Stimulated activated CD8-positive, alpha-beta memory T cell treated with anti-CD3 and anti-CD28 coated beads, Interleukin-7, amount 100 ng/mL, for 4 hours (primary cell): Measurements from ENCODE around the gene PAK4.
"Not testable (repeated sequence)": the region's sequence is repeated elsewhere in the genome, so short reads cannot be mapped to it uniquely, and the experiment has no call there.

Experiments used
- DNase-seq, 2 donors: peaks; one replicate each; pipeline ENCODE4 v3.0.0-alpha.2; 2020; ENCODE audit warnings: low read depth in 2 of 2

PAK4 gene

DNA sequence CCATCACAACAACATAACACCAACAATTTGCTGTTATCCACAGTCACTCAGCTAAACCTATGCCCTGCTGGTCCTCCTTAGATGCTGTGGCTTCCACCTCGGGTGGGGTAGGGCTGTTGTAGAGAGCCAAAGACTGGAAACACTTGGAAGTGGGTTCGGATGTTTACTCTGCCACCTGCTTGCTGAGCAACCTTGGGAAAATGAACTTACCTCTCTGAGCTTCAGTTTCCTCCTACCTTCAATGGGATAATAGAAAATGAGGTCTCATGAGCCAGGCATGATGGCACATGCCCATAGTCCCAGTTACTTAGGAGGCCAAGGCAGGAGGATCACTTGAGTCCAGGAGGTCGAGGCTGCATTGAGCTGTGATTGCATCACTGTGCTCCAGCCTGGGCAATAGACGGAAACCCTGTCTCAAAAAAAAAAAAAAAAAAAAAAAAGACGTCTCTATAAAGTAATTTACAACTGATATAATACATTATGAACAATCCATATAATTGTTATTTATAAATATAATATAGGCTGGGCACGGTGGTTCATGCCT, 81.8 kb downstream of the PAK4 start:
- no peak for DNase-seq

GRCh38 chr19:39208175-39208795, 82.7 kb downstream of the PAK4 start:
- DNase-seq: no peak

DNA sequence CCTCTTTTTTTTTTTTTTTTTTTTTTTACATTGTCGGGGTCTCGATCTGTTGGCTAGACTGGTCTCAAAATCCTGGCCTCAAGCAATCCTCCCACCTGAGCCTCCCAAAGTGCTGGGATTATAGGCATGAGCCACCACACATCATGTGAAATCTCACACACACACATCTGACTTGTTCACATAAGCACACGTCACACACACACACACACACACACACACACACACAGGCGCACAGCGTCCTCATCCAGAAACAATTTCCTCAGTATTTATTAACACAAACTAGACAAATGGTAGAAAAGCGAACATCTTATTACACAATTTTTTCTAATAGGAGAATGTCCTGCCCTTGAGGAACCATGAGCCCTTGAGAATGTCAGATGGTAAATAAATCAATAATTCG, 83.6 kb downstream of the PAK4 start:
- DNase-seq: no peak

DNA sequence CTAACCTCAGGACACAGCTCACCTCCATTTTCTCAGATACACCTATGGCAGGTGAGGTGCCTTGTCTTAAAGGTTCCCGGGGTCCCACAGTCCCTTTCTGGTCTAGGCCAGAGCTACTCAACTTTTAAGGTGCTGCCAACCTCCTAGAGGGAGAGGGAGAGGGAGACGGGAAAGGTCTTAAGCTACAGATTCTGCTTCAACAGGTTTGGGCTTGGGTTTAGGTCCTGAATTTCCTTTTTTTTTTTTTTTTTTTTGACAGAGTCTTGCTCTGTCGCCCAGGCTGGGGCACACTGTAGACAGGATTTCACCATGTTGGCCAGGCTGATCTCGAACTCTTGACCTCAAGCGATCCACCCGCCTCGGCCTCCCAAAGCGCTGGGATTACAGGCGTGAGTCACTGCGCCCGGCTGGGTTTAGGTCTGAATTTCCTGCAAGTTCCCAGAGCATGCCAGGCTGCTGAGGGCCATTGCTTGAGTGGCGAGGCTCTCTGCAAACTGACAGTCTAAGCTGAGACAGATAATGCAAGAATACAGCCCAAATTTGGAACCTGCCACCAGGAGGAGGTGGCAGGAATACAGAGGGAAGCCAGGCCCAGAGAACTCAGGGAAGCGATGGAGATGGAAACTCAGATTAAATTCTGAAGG, 86.3 kb downstream of the PAK4 start:
- DNase-seq: no peak

GRCh38 chr19:39212375-39212742, 86.8 kb downstream of the PAK4 start:
- DNase-seq: peak; percentile 19 to 20

DNA sequence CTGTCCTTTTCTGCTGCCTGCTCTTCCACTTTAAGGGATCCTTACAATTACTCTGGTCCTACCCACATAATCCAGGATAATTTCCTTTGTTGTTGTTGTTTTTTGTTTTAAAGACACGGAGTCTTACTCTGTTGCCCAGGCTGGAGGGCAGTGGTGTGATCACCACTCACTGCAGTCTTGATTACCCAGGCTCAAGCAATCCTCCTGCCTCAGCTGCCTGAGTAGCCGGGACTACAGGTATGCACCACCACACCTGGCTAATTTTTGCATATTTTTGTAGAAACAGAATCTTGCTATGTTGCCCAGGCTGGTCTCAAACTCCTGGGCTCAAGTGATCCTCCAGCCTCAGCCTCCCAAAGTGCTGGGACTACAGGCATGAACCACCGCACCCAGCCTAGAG, 89.7 kb downstream of the PAK4 start:
- DNase-seq: not testable (repeated sequence)

DNA sequence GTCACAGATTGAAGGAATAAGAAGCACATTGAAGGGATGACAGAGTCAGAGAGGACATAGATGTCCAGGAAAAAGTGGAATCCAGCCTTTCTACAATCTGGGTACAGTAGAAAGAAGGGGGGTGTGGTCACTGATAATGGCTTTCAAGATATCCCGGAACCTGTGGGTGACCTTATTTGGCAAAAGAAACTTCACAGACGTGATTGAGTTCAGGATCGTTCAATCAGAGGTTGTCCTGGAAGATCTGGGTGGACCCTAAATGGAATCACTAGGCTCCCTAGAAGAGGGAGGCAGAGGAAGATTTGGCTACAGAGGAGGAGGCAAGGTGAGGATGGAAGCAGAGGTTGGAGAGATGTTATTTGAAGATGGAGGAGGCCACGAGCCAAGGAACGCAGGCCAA, 91.5 kb downstream of the PAK4 start:
- no peak for DNase-seq

DNA sequence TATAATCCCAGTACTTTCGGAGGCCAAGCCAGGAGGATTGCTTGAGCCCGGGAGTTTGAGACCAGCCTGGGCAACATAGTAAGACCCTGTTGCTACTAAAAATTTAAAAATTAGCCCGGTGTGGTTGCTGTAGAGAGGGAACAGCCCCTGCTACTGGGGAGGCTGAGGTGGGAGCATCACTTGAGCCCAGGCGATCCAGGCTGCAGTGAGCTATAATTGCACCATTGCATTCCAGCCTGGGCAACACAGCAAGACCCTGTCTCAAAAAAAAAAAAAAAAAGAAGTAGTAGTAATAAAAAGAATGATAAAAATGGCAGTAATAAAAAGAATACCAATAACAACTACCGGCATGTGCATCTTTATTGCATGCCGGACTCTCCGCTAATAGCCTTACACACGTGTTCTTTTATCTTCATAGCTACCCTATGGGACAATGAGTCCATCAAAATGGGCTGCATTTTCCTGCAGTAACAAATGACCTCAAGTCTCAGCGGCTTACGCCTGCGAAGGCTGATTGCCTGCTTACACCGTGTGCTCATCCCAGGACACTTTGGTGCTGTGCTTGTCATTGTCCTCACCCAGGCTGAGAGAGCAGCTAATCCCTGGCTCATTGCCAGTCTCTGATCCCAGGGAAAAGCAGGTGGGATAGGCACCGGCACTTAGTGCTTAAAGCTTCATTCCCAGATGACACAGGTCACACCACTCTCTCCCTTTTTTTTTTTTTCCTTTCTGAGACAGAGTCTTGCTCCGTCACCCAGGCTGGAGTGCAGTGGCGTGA, 92.8 kb downstream of the PAK4 start:
- DNase-seq: no peak

- DNase-seq: not testable (repeated sequence)
Measured at GRCh38 chr19:39219108-39219507, 93.5 kb downstream of the PAK4 start.

- DNase-seq: no peak
Measured at GRCh38 chr19:39223703-39224279, 98.2 kb downstream of the PAK4 start.

DNA sequence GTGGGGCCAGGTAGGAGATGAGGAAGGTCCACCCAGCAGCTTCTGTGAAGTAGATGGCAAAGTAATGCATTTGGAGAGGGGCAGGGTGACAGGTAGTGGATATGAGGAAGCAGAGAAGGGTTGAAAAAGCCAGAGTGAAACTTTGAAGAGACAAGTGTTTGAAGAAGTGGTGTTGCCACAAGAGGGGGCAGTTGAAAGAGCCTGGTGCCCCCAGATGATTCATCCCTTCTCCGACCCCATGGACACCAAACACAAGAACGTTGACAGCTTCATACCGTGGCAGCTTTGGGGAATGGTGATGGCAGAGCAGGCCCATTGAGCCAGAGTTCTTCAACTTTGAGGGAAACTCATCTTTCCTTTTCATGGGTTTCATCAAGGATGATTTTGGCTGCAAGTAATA, 99.3 kb downstream of the PAK4 start:
- DNase-seq: no peak
